Cardiac septum (tissue), 1 donor: ENCODE measurements around the gene LRRC8C. TPM values are rescaled to one million over a fixed set of nuclear protein-coding genes. Genes with fewer than 3 reads are reported as not detected.

Experiments
- DNase-seq: peaks from one replicate; pipeline ENCODE4 v3.0.0-alpha.2; 2020; ENCODE audit warnings: low spot score
- intact Hi-C: fragments of 100-400 bp; cut with DNase I; formaldehyde crosslinking; loops from one replicate; pipeline ENCODE4 v1.14.0; 2022
- total RNA-seq: library from RNA; stranded (reverse); fragmentation: NEBNext Ultra II Directional; extraction: Animal tissue kit (Norgen Biotek cat#: 25700); gene quantifications from one replicate; pipeline ENCODE4 v1.2.1, GENCODE V29; 2021
- donor health status: DM: no; HTN: no; CAD: no.

The LRRC8C gene
- total RNA-seq, 1 donor from 2014 or later: 8.3 TPM

DNA sequence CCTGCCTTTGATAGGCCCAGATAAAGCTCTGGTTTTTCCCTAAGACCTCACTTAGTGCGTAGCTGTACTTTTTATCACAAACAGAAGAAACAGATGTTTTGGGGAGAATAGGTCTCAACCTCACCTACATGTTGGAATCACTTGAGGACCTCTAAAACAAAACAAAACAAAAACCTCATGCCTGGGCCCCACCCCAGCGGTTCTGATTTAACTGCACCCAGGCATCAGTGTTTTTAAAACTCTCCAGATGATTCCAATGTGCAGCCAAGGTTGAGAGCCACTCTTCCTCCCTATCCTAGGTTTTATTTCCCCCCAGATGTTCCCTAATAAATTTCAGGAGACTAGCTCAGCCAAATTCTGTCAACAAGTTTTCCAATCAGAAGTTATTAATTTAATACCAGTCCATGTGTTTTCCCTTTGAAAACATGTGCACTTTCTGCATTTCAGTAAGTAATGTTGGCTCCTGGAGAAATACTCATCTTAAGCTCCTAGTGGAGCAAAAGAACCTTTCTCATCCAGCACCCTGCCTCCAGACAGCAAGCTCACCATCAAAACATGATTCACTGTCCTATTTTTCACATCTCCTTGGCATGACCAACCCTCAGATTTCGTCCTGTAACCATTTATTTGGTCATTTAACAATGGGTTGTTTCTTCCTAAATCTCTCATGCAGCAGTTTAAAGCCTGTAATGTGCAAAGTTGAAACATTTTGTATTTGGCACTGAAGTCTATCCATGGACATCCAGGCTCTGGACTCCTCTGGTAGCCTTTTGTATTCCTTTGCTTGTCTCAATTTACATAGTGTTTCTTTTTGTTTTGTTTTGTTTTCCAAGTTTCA, 27.5 kb downstream of the LRRC8C start:
- intact Hi-C loops: no loop called here
- no peak for DNase-seq

DNA sequence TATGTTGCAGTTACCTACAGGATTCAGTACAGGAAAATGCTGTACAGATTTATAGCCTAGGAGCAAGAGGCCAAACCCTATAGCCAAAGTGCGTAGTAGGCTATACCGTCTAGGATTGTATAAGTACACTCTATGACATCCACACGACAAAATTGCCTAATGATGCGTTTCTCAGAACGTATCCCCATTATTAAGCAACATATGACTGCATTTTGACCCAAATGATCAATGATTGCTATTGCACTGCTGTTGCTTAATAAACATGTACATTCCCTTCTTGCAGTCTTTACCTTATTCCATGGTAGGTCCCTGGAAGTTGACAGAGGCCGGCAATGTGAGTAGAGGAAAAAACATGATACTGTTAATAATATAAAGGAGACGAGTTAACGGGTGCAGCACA, 33.0 kb downstream of the LRRC8C start:
- intact Hi-C loops: no loop called here
- no peak for DNase-seq

DNA sequence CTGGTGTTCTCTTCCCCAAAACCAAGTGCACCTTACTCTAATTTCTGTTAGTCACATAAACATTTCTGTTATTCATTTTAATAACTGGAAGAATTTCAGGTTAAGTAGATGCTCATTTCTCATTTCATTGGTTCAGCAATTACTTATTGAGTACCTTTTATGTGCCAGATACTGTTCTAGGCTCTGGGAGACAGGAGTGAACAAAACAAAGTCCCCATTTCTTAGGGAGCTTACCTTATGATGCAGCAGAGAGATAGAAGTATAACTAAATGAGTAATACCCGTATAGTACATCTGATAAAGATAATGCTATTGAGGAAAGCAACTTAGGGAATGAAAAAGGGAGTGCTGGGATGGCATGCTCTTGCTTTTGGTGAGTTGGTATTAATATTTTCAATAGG, 33.7 kb downstream of the LRRC8C start:
- DNase-seq: no peak
- intact Hi-C loops: no loop called here

DNA sequence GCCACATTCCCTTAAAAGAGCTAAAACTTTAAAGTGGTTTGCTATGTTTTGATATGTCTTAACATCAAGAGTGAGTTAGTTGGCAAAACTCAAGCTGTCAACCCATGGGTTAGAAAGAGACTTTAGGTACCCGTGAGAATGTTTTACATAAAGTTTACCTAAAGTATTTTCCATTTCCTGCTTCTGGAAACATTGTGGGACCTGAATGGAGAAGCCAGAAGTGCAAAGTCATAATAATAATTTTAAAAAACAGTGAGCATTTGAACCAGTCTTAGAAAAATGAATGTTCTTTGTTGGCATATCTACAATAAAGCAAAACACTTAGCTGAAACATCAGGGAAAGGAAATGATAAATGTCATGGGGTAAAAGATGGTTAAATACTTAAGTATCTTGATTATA, 34.8 kb downstream of the LRRC8C start:
- intact Hi-C loops: no loop called here
- DNase-seq: no peak

- no peak for DNase-seq
- intact Hi-C loops: no loop called here
Observed at GRCh38 chr1:89668961-89669360, 36.0 kb downstream of the LRRC8C start.

- intact Hi-C loops: no loop called here
- DNase-seq: no peak
Observed at GRCh38 chr1:89669441-89669840, 36.5 kb downstream of the LRRC8C start.

- intact Hi-C loops: no loop called here
- DNase-seq: no peak
Observed at GRCh38 chr1:89670163-89670562, 37.2 kb downstream of the LRRC8C start.

GRCh38 chr1:89670711-89671110, 37.8 kb downstream of the LRRC8C start:
- DNase-seq: no peak

GRCh38 chr1:89671775-89672488, 39.0 kb downstream of the LRRC8C start:
- DNase-seq: no peak

More at GRCh38 chr1:89670711-89671110, 37.8 kb downstream of the LRRC8C start:
- intact Hi-C loops: no loop called here

DNA sequence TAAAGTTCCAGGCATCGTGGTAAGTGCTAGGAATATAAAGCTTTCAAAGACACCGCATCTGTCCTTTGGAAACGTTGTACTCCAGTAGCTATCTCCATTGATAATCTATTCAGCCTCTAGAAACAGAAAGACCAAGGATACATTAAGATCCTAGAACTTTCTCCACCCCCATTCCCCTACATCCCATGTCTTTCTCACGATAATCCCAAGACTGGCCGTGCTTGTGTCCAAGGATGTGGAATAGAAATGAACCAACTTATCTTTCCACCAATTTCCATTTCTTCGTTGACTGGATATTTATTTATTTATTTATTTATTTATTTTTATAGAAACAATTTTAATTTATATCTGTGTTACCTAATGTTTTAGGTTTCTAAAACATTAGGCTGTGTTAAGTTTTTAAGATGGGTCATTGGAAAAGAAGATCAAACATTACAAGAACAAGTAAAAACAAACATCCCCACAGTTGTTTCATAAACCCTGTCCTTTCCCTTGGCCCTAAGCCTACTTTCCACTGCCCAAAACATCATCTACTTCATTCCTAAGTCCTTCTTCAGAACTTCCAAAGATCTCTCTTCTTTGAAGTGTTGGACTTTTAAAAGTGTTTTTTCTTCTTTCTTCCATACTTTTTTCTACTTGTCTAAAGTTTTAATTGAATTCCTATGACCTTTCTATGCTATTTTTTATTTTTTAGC, 39.7 kb downstream of the LRRC8C start:
- intact Hi-C loops: no loop called here
- no peak for DNase-seq

More at GRCh38 chr1:89671775-89672488, 39.0 kb downstream of the LRRC8C start:
- intact Hi-C loops: no loop called here

- no peak for DNase-seq
- intact Hi-C loops: no loop called here
Observed at GRCh38 chr1:89673251-89673650, 40.3 kb downstream of the LRRC8C start.

DNA sequence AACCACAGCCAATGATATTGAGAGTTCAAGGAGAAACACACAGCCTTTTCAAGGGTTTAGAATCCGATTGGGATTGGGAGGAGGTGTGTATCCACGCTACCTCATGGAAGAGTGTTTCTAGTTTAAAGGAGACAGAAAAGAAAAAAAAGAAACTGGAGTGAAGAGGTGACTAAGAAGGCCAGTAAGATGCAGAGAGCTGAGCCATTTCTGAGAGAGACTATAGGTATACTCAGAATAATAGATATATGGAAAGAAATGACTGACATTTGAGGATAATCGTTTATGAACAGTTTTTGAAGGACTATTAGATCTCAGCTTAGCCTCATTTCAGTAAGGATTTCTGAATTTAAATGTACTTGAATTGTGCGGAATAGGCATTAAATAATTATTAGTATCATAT, 42.8 kb downstream of the LRRC8C start:
- no peak for DNase-seq
- intact Hi-C loops: no loop called here

- DNase-seq: no peak
- intact Hi-C loops: no loop called here
Observed at GRCh38 chr1:89681045-89681729, 48.3 kb downstream of the LRRC8C start.

- DNase-seq: no peak
- intact Hi-C loops: no loop called here
Observed at GRCh38 chr1:89682611-89683010, 49.7 kb downstream of the LRRC8C start.

- DNase-seq: no peak
- intact Hi-C loops: no loop called here
Observed at GRCh38 chr1:89685461-89685860, 52.5 kb downstream of the LRRC8C start.

- intact Hi-C loops: no loop called here
- DNase-seq: no peak
Observed at GRCh38 chr1:89686520-89686919, 53.6 kb downstream of the LRRC8C start.

DNA sequence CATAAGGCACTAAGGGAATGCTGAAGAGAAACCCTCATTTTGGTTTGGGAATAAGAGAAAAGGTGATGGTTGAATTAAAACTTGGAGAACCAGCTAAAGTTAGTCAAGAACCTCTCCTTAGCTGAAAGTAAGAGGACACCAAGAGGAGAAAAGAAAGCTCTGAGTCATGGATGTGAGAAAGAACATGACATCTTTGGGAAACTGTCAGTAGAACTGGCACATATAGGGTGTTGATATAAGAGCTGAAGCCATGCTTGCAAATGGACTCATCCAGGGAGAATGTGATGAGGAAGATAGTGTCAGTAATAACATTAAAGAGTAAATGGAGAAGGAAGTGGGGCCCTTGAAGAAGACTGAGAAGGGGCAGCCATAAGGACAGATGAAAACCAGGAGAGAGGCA, 54.3 kb downstream of the LRRC8C start:
- intact Hi-C loops: no loop called here
- no peak for DNase-seq

- DNase-seq: no peak
- intact Hi-C loops: no loop called here
Observed at GRCh38 chr1:89688607-89689006, 55.7 kb downstream of the LRRC8C start.

DNA sequence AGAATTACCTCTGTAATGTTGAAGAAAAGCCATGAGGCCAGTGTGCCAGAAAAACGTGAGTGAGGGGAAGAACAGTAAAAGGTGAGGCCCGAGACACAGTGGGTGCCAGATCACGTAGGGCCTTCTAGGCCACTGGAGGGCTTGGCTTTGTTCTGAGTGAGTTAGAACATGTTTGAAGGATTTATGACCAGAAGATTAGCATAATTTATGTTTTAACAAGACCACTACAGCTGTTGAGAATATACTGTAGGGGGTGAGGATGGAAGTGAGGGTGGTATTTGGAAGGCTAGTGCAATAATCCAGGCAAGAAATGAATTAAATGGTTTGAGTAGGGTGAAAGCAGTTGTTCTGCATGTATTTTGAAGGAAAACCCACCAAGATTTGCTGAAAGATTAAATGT, 56.3 kb downstream of the LRRC8C start:
- DNase-seq: no peak
- intact Hi-C loops: no loop called here

GRCh38 chr1:89690595-89690994, 57.7 kb downstream of the LRRC8C start:
- DNase-seq: no peak
- intact Hi-C loops: loop anchor here (5.0 kb wide), 1 partner anchor 53 kb away; no protein-coding TSS in a partner anchor
